Natural killer cell (primary cell): ENCODE data around the gene GLT1D1. TPM values are rescaled to one million over a fixed set of nuclear protein-coding genes. Genes with fewer than 3 reads are reported as not detected.
A peak's percentile ranks its signal among the peaks of the same experiment; 100 is the strongest.

Experiments used
- ATAC-seq, 3 donors: fragments of 150-1000 bp in 2 of 3; fragments of 200-7000 bp in 1 of 3; cut with Tn5 transposase; 1 replicate in 1 of 3; 2 replicates in 2 of 3; pipeline ENCODE4 v1.10.0; 2021; ENCODE audit warnings: mild to moderate bottlenecking in 2 of 3, moderate library complexity in 2 of 3
- DNase-seq, 2 donors: peaks; one replicate each; pipeline versions ENCODE4 v3.0.0 to v3.0.0-alpha.2; 2013 to 2021; ENCODE audit warnings: mixed read lengths in 1 of 2
- H3K27ac ChIP-seq: one replicate; pipeline ENCODE4 v1.5.1; 2013; ENCODE audit warnings: mild to moderate bottlenecking, low read length
- H3K27me3 ChIP-seq: one replicate; pipeline ENCODE4 v1.6.1; 2013; ENCODE audit warnings: low read length; ENCODE audit not compliant: control insufficient read depth, insufficient read depth
- H3K36me3 ChIP-seq: one replicate; pipeline ENCODE4 v1.6.1; 2013; ENCODE audit warnings: low read length; ENCODE audit not compliant: control insufficient read depth, insufficient read depth
- H3K4me1 ChIP-seq: one replicate; pipeline ENCODE4 v1.6.1; 2013; ENCODE audit warnings: low read length; ENCODE audit not compliant: control insufficient read depth, insufficient read depth
- H3K4me3 ChIP-seq: one replicate; pipeline ENCODE4 v1.5.1; 2013; ENCODE audit warnings: low read length
- H3K9me3 ChIP-seq: one replicate; pipeline ENCODE4 v1.6.1; 2013; ENCODE audit warnings: low read length; ENCODE audit not compliant: control insufficient read depth, insufficient read depth
- H3K27ac Mint-ChIP-seq, 2 donors: one replicate each; pipeline ENCODE4 v1.8.0; 2022; ENCODE audit warnings: mild to moderate bottlenecking in 2 of 2, mixed read lengths in 2 of 2, moderate library complexity in 1 of 2
- H3K27me3 Mint-ChIP-seq, 2 donors: one replicate each; pipeline ENCODE4 v1.8.0; 2022; ENCODE audit warnings: low read depth in 2 of 2, mixed read lengths in 2 of 2
- H3K36me3 Mint-ChIP-seq: one replicate; pipeline ENCODE4 v1.8.0; 2022; ENCODE audit warnings: mixed read lengths
- H3K4me1 Mint-ChIP-seq, 2 donors: one replicate each; pipeline ENCODE4 v1.8.0; 2022; ENCODE audit warnings: mixed read lengths in 2 of 2
- H3K4me3 Mint-ChIP-seq: one replicate; pipeline ENCODE4 v1.8.0; 2022; ENCODE audit warnings: mild to moderate bottlenecking, moderate library complexity, mixed read lengths
- H3K9me3 Mint-ChIP-seq, 2 donors: one replicate each; pipeline ENCODE4 v1.8.0; 2022; ENCODE audit warnings: mixed read lengths in 2 of 2
- WGBS: methylation state at CpG from one replicate; pipeline ENCODE4 v1.1.7; 2013; ENCODE audit warnings: missing lambda C conversion rate; ENCODE audit not compliant: insufficient coverage; 5-methylcytosine and 5-hydroxymethylcytosine counted together
- intact Hi-C: fragments of 100-400 bp; cut with micrococcal nuclease; formaldehyde crosslinking; loops from one replicate; pipeline ENCODE4 v1.14.2; 2022
- total RNA-seq, 4 donors: library from RNA; stranded (reverse); fragments of 120-200 nt in 1 of 4; gene quantifications; one replicate each; pipeline versions ENCODE4 v1.2.3 to v1.2.4, GENCODE V29; 2013 to 2022
- TF ChIP-seq, protein P1 (sequence below): fragments of 200-600 bp; IDR thresholded peaks from one replicate; pipeline ENCODE4 v1.8.0; 2022; ENCODE audit warnings: antibody characterized with exemption

Gene GLT1D1
- total RNA-seq, 3 donors from 2014 or later (not counting 1 experiment from before 2014, with no cell fraction given): 0.33 to 3.2 (median 2.6) TPM

DNA sequence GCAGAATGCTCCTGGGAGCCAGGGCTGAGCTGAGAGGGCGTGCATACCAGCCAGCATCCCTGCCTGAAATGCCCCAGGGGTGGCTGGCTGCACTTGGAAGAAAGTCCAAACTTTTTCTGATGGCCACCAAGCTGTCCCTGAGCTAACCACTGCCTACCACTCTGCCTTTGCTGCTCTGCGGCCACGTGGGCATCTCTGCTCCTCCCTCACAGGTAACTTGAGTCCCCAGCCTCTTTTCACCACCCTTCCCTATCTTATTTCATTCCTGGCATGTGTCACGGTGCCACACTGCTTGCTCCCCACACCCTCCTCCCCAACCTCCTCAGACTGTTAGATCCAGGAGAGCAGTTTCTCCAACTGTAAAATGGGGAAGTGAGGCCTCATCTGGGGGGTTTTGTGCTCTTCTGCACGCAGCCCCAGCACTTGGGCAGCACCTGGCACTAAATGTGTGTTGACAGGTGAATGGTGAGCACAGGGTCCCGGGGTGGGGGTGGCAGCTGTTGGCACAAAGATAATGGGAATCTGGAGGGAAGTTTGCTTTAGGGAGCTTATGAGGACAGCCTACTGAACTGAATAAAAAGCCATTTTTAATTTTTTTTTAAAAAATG lies 113.0 kb downstream of the GLT1D1 start:
- Mint-ChIP-seq H3K27ac (no peak overlapping the region), H3K4me1 (peaks cover 0 to 10% of the 10 kb centered on the region in 2 donors), H3K9me3 (peaks cover 3% of the 10 kb centered on the region in 2 donors), H3K36me3 (peaks cover under 1% of the 10 kb centered on the region), H3K4me3 (no peak overlapping the region), H3K27me3 (peaks cover 22 to 24% of the 10 kb centered on the region in 2 donors)
- Histone ChIP-seq H3K27ac (no peak overlapping the region), H3K9me3 (no peaks in the 10 kb centered on the region), H3K4me1 (no peaks in the 10 kb centered on the region), H3K4me3 (no peak overlapping the region), H3K27me3 (no peaks in the 10 kb centered on the region), H3K36me3 (no peaks in the 10 kb centered on the region)
- 26% methylated on average over 6 of the region's 6 CpGs for WGBS
- DNase-seq (no peak), ATAC-seq (no peak)
- intact Hi-C loops: no loop called here
- TF ChIP-seq, protein P1, sequence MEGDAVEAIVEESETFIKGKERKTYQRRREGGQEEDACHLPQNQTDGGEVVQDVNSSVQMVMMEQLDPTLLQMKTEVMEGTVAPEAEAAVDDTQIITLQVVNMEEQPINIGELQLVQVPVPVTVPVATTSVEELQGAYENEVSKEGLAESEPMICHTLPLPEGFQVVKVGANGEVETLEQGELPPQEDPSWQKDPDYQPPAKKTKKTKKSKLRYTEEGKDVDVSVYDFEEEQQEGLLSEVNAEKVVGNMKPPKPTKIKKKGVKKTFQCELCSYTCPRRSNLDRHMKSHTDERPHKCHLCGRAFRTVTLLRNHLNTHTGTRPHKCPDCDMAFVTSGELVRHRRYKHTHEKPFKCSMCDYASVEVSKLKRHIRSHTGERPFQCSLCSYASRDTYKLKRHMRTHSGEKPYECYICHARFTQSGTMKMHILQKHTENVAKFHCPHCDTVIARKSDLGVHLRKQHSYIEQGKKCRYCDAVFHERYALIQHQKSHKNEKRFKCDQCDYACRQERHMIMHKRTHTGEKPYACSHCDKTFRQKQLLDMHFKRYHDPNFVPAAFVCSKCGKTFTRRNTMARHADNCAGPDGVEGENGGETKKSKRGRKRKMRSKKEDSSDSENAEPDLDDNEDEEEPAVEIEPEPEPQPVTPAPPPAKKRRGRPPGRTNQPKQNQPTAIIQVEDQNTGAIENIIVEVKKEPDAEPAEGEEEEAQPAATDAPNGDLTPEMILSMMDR: no peak

- Histone ChIP-seq H3K4me1 (no peaks in the 10 kb centered on the region), H3K36me3 (no peaks in the 10 kb centered on the region), H3K27me3 (no peaks in the 10 kb centered on the region), H3K4me3 (no peak overlapping the region), H3K9me3 (no peaks in the 10 kb centered on the region), H3K27ac (no peak overlapping the region)
- Mint-ChIP-seq H3K27ac (no peak overlapping the region), H3K27me3 (peaks cover 22 to 24% of the 10 kb centered on the region in 2 donors), H3K9me3 (peaks cover 3% of the 10 kb centered on the region in 2 donors), H3K36me3 (no peaks in the 10 kb centered on the region), H3K4me3 (no peak overlapping the region), H3K4me1 (peaks cover 0 to 10% of the 10 kb centered on the region in 2 donors)
- WGBS: 44% methylated on average over 8 of the region's 8 CpGs
- no peak for DNase-seq
- TF ChIP-seq, protein P1: no peak
- intact Hi-C loops: no loop called here
- no peak for ATAC-seq
Observed at GRCh38 chr12:128968668-128969067, 115.4 kb downstream of the GLT1D1 start.

DNA sequence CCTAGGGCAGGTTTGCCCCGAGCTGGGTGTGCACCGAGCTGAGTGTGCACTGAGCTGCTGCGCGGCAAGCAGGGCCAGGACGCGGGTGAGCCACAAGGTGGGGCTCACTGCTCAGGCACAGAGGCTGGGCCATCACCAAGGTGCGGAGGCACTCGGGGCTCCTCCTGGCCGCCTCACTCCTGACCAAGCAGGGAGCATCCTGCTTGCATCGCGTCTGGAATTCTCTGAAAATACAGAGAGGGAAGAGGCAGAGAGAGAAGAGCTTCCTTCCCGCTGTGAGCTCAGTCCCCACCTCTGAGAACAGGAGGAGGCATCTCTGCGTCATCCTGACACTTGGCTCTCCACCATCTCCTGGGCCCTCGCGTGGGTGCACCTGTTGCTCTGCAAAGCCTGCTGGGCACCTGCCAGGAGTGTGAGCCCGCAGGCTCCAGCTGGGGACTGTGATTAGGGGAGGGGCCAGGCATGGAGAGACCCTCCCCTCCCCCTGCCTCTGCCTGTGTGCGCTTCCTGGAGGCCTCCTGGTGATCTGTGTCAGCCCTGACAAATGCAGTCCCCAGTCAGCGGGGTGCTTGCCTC lies 116.3 kb downstream of the GLT1D1 start:
- H3K27ac Mint-ChIP-seq: no peak overlapping the region
- ATAC-seq (peak; percentile 45 to 87 (median 50)), DNase-seq (peak in 1 of 2 donors; percentile 20)
- TF ChIP-seq, protein P1: peak; percentile 30
- H3K27me3 Mint-ChIP-seq: peaks cover 26 to 32% of the 10 kb centered on the region in 2 donors
- H3K9me3 Mint-ChIP-seq: peaks cover 3% of the 10 kb centered on the region in 2 donors
- Histone ChIP-seq H3K4me1 (no peaks in the 10 kb centered on the region), H3K4me3 (no peak overlapping the region), H3K36me3 (no peaks in the 10 kb centered on the region), H3K9me3 (no peaks in the 10 kb centered on the region), H3K27ac (no peak overlapping the region), H3K27me3 (no peaks in the 10 kb centered on the region)
- H3K4me3 Mint-ChIP-seq: no peak overlapping the region
- WGBS: 4% methylated on average over 18 of the region's 18 CpGs
- H3K4me1 Mint-ChIP-seq: peaks cover 0 to 10% of the 10 kb centered on the region in 2 donors
- intact Hi-C loops: no loop called here
- no peaks in the 10 kb centered on the region for H3K36me3 Mint-ChIP-seq
